Lung (tissue), 12 donors: ENCODE measurements around the gene CCDC80. TPM values are rescaled to one million over a fixed set of nuclear protein-coding genes. Genes with fewer than 3 reads are reported as not detected.
A peak's percentile ranks its signal among the peaks of the same experiment; 100 is the strongest.

Experiments used
- ATAC-seq: fragments of 200-7000 bp; cut with Tn5 transposase; one replicate; pipeline ENCODE4 v1.9.1; 2020; ENCODE audit warnings: moderate number of reproducible peaks; ENCODE audit not compliant: insufficient read depth, low FRiP score
- DNase-seq, 3 donors: peaks; one replicate each; pipeline ENCODE4 v3.0.0-alpha.2; 2013 to 2017
- H3K27ac ChIP-seq, 2 donors: one replicate each; pipeline ENCODE4 v1.5.1; 2013; ENCODE audit warnings: mild to moderate bottlenecking in 2 of 2, moderate library complexity in 2 of 2, control low read depth in 1 of 2, inconsistent platforms in 1 of 2, low read depth in 1 of 2, low read length in 1 of 2
- H3K27me3 ChIP-seq, 3 donors: one replicate each; pipeline ENCODE4 v1.5.1; 2013; ENCODE audit warnings: low read length in 2 of 3; ENCODE audit not compliant: control insufficient read depth in 3 of 3, insufficient read depth in 3 of 3
- H3K36me3 ChIP-seq, 4 donors: one replicate each; pipeline ENCODE4 v1.5.1; 2013; ENCODE audit warnings: low read length in 4 of 4, mild to moderate bottlenecking in 1 of 4, moderate library complexity in 1 of 4; ENCODE audit not compliant: control insufficient read depth in 4 of 4, insufficient read depth in 4 of 4
- H3K4me1 ChIP-seq, 5 donors: one replicate each; pipeline ENCODE4 v1.5.1; 2013; ENCODE audit warnings: low read length in 5 of 5, mild to moderate bottlenecking in 2 of 5, moderate library complexity in 1 of 5; ENCODE audit not compliant: control insufficient read depth in 5 of 5, insufficient read depth in 5 of 5
- H3K4me3 ChIP-seq: one replicate; pipeline ENCODE4 v1.5.1; 2013; ENCODE audit warnings: mild to moderate bottlenecking, control low read depth, moderate library complexity
- H3K9ac ChIP-seq, 2 donors: one replicate each; pipeline ENCODE4 v1.5.1; 2013; ENCODE audit warnings: low read length in 2 of 2, control low read depth in 1 of 2; ENCODE audit not compliant: insufficient read depth in 1 of 2
- H3K9me3 ChIP-seq, 4 donors: one replicate each; pipeline ENCODE4 v1.5.1; 2013; ENCODE audit warnings: low read length in 3 of 4, mild to moderate bottlenecking in 1 of 4, moderate library complexity in 1 of 4; ENCODE audit not compliant: control insufficient read depth in 4 of 4, insufficient read depth in 3 of 4
- CTCF ChIP-seq: IDR thresholded peaks from 2 replicates; pipeline ENCODE4 v1.5.1; 2012; ENCODE audit warnings: mild to moderate bottlenecking; ENCODE audit errors: control extremely low read depth, extremely low read depth
- WGBS, 2 donors: extraction: QIAGEN DNeasy Blood & Tissue Kit; methylation state at CpG; one replicate each; pipeline ENCODE4 v1.1.7; 2013; 5-methylcytosine and 5-hydroxymethylcytosine counted together
- polyA plus RNA-seq, 2 donors: library from polyadenylated mRNA; stranded (reverse); fragments of 200-250 nt; gene quantifications; one replicate each; pipeline ENCODE4 v1.2.1, GENCODE V29; 2013
- total RNA-seq, 2 donors: library from RNA; depleted of rRNA in 1 of 2; stranded (reverse); fragments of >200 nt in 1 of 2; gene quantifications; one replicate each; pipeline ENCODE4 v1.2.1, GENCODE V29; 2014 to 2021
- donor health status: control.
- donor health status: control.
- donor health status: Bipolar disorder and iron deficiency.
- donor health status: healthy.
- donor health status: DM: yes; HTN: yes; CAD: no.

The CCDC80 gene
- total and polyA plus RNA-seq, 4 donors, result 19.0 to 63.3 (median 29.3) TPM

- Histone ChIP-seq H3K27me3 (peaks cover 0 to 4% (median 0%) of the 10 kb centered on the region in 3 donors), H3K4me1 (peaks cover 0 to 42% (median 10%) of the 10 kb centered on the region in 5 donors), H3K27ac (no peak overlapping the region), H3K36me3 (no peaks in the 10 kb centered on the region), H3K9ac (no peak overlapping the region), H3K9me3 (no peaks in the 10 kb centered on the region), H3K4me3 (no peak overlapping the region)
- ATAC-seq (no peak), DNase-seq (no peak)
- WGBS, 2 donors, result 78 to 83% methylated on average over 3 of the region's 3 CpGs
- TF ChIP-seq CTCF, result no peak
These were observed 2.8 kb upstream of the CCDC80 start for GRCh38 chr3:112643621-112644240.

- no peak overlapping the region for H3K9ac ChIP-seq
- H3K27me3 ChIP-seq, result peaks cover 0 to 4% (median 0%) of the 10 kb centered on the region in 3 donors
- no peaks in the 10 kb centered on the region for H3K9me3 ChIP-seq
- peaks cover 0 to 49% (median 10%) of the 10 kb centered on the region in 5 donors for H3K4me1 ChIP-seq
- WGBS, 2 donors, result 3 to 7% methylated on average over 10 of the region's 10 CpGs
- peak; percentile 89 to 95 (median 95) for DNase-seq
- no peaks in the 10 kb centered on the region for H3K36me3 ChIP-seq
- peak; percentile 83 for ATAC-seq
- H3K27ac ChIP-seq, result no peak overlapping the region
- H3K4me3 ChIP-seq, result no peak overlapping the region
- TF ChIP-seq CTCF, result peak; percentile 85
These were observed 2.1 kb upstream of the CCDC80 start for GRCh38 chr3:112642912-112643506.

GRCh38 chr3:112640276-112640929 lies 540 bp downstream of the CCDC80 start:
- DNase-seq (peak in 2 of 3 donors; percentile 48 to 73), ATAC-seq (no peak)
- Histone ChIP-seq H3K27ac (peak overlapping the region in 1 of 2 donors; percentile 18), H3K4me3 (no peak overlapping the region), H3K36me3 (no peaks in the 10 kb centered on the region), H3K27me3 (peaks cover 0 to 4% (median 0%) of the 10 kb centered on the region in 3 donors), H3K9me3 (no peaks in the 10 kb centered on the region), H3K4me1 (peaks cover 0 to 60% (median 10%) of the 10 kb centered on the region in 5 donors), H3K9ac (peak overlapping the region; percentile 26 to 98)
- no peak for TF ChIP-seq CTCF
- 23 to 38% methylated on average over 10 of the region's 10 CpGs for WGBS, 2 donors
